Central memory CD8-positive, alpha-beta T cell (primary cell): ENCODE measurements around the gene CAPN15.

ENCODE experiments used
- ATAC-seq: fragments of 150-1000 bp; cut with Tn5 transposase; replicated peaks from 2 replicates; pipeline ENCODE4 v1.10.0; 2022; ENCODE audit warnings: mild to moderate bottlenecking, moderate FRiP score, moderate number of reproducible peaks; ENCODE audit not compliant: poor library complexity, severe bottlenecking; ENCODE audit errors: extremely low read depth
- DNase-seq, 2 donors: peaks; one replicate each; pipeline ENCODE4 v3.0.0; 2021; ENCODE audit warnings: low spot score in 2 of 2
- H3K27ac Mint-ChIP-seq: one replicate; pipeline ENCODE4 v1.8.0; 2022; ENCODE audit warnings: low read depth, mild to moderate bottlenecking, moderate library complexity, mixed read lengths
- H3K27me3 Mint-ChIP-seq: one replicate; pipeline ENCODE4 v1.8.0; 2022; ENCODE audit warnings: mixed read lengths
- H3K36me3 Mint-ChIP-seq: one replicate; pipeline ENCODE4 v1.8.0; 2022; ENCODE audit warnings: mild to moderate bottlenecking, moderate library complexity, mixed read lengths; ENCODE audit not compliant: insufficient read depth
- H3K4me1 Mint-ChIP-seq: one replicate; pipeline ENCODE4 v1.8.0; 2022; ENCODE audit warnings: mixed read lengths
- H3K4me3 Mint-ChIP-seq: one replicate; pipeline ENCODE4 v1.8.0; 2022; ENCODE audit warnings: mild to moderate bottlenecking, moderate library complexity, mixed read lengths
- H3K9me3 Mint-ChIP-seq: one replicate; pipeline ENCODE4 v1.8.0; 2022; ENCODE audit warnings: mixed read lengths

CAPN15 gene

GRCh38 chr16:549544-550263 is 22.2 kb downstream of the CAPN15 start:
- Mint-ChIP-seq H3K4me1 (no peaks in the 10 kb centered on the region), H3K27me3 (no peaks in the 10 kb centered on the region), H3K27ac (no peak overlapping the region), H3K9me3 (no peaks in the 10 kb centered on the region), H3K4me3 (no peak overlapping the region), H3K36me3 (peaks cover 11% of the 10 kb centered on the region)
- DNase-seq = no peak
- no peak for ATAC-seq

- Mint-ChIP-seq H3K36me3 (peaks cover 10% of the 10 kb centered on the region), H3K9me3 (no peaks in the 10 kb centered on the region), H3K4me1 (no peaks in the 10 kb centered on the region), H3K4me3 (no peak overlapping the region), H3K27ac (no peak overlapping the region), H3K27me3 (no peaks in the 10 kb centered on the region)
- ATAC-seq (no peak), DNase-seq (no peak)
These were observed 23.7 kb downstream of the CAPN15 start for GRCh38 chr16:551210-551609.

- Mint-ChIP-seq H3K36me3 (peaks cover 10% of the 10 kb centered on the region), H3K4me3 (no peak overlapping the region), H3K27me3 (no peaks in the 10 kb centered on the region), H3K9me3 (no peaks in the 10 kb centered on the region), H3K4me1 (no peaks in the 10 kb centered on the region), H3K27ac (no peak overlapping the region)
- no peak for ATAC-seq
- no peak for DNase-seq
These were observed 24.7 kb downstream of the CAPN15 start for GRCh38 chr16:552171-552570.

DNA sequence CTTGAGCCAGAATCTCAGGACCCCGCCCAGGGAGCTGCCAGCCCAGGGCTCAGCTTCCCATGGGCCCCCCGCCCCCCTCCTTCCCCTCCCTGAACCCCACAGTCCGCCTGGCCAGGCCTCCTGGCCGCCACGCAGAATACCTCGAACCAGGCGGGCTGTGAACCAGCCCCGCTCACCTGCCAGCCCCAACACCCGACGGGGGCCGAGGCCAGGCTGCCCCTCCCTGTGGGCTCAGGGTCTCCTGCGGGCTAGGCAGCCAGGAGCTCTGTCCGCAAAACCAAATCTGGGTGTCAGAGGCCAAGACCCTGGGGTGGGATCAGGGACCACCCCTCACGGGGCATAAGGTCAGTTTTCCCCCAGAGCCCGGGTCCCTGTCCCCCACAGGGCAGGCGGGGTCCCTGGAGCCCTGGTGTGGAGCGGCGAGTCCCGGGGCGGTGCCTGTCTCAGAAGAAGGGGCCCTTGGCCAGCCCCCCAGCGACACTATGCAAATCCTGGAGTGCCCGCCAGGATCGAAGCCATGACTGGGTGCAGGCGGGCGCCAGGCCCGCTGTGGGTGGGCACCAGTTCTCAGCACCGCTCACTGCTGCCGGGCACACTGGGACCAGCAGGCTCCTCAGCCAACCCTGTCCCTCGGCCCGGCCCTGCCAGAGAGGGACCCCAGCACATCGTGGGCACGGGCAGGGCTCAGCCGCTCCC is 26.2 kb downstream of the CAPN15 start:
- ATAC-seq (no peak), DNase-seq (no peak)
- Mint-ChIP-seq H3K4me3 (no peak overlapping the region), H3K36me3 (peaks cover 12% of the 10 kb centered on the region), H3K27me3 (peaks cover 9% of the 10 kb centered on the region), H3K27ac (no peak overlapping the region), H3K4me1 (no peaks in the 10 kb centered on the region), H3K9me3 (no peaks in the 10 kb centered on the region)

DNA sequence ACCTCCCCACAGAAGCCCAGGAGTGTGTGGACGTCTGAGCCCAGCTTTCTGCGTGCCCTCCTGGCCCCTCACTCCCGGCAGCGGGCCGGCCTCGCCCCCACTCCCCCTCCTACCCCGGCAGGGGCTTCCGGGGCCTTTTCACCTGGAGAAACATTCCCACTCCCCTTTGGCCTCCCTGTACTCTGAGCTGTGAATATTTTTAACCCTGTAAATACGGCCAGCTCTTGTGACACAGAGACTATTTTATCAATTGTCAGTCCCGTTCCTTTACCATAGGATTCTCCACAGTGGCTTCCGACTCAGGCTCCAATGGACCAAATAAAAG is 26.7 kb downstream of the CAPN15 start:
- DNase-seq (no peak), ATAC-seq (no peak)
- Mint-ChIP-seq H3K27ac (no peak overlapping the region), H3K27me3 (peaks cover 10% of the 10 kb centered on the region), H3K36me3 (peaks cover 11% of the 10 kb centered on the region), H3K4me1 (no peaks in the 10 kb centered on the region), H3K4me3 (no peak overlapping the region), H3K9me3 (no peaks in the 10 kb centered on the region)

DNA sequence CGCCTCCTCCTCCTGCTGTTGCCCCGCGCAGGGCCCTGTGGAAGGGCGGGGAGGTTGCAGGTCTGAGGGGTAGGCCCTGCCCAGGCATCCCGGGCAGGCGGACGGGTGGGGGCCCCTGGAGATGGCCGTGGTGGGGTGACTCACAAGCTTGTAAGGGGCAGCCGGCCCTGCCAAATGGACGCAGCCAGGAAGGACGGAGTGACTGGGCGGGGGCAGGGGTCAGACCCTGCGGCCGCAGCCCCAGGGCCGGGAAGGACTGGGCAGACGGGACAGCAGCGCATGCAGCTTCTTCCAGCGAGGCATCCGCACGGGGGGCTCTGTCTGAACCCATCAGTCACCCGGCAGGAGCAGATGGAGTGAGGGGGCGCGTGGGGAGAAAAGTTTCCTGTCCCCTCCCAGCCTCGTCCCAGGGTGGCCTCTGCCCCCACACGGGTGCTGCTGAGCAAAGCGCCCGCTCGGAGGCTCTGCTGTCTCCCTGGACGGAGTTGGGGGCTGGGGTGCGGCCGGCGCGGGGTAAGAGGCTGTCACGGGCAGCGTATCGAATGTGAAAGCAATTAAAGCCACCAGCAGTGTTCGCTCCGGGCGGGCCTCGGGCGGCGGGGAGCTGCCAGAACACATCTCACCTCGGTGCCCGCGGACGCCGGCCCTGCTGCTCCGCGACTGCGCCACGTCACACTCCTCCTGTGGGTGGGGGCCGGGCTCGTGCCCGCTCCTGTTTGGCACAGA is 27.3 kb downstream of the CAPN15 start:
- H3K9me3 Mint-ChIP-seq = no peaks in the 10 kb centered on the region
- no peaks in the 10 kb centered on the region for H3K4me1 Mint-ChIP-seq
- no peak for DNase-seq
- peaks cover 9% of the 10 kb centered on the region for H3K36me3 Mint-ChIP-seq
- H3K27ac Mint-ChIP-seq = no peak overlapping the region
- ATAC-seq = no peak
- H3K4me3 Mint-ChIP-seq = no peak overlapping the region
- peaks cover 10% of the 10 kb centered on the region for H3K27me3 Mint-ChIP-seq

DNA sequence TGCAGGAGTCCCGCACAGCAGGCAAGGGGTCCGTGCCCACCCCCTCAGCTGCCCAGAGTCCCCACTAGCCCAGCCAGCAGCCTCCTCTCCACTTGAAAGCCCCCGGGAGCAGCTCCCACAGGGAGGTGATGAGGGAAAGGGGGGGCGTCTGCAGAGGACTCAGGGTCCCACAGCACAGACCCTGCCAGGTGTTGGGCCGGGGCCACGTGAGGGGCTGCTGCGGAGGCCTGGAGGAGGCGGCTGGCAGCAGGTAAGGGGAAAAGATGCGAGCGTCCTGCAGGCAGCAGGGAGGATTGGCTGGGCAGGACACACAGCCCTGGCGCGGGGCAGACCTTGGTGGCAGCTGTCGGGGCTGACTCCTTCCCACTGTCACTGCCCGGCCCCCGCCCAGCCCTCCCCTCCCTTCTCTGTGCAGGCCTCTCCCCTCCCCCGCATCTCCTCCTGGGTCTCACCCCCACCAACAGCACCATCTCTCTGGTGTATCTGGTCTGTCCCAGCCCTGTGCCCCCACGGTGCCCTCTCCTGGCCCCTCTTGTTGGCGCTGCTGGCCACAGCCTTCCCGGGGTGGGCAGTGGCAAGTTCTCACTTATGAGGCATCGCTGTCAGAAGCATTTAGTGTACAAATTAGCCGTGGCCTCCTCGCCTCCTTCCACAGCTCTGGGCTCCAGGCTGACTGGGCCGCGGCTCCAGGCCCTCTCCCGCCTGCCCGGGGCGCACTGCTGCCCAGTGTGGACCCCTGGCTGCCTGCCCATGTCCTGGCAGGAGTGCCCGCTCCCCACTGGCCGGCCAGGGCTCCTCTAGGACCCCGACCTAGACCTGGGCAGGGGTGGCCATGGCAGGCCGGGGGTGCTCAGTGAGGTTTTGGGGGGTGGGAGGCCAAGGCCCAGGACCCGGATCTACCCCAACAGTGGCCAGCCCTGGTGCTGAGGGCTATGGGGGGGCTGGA is 28.3 kb downstream of the CAPN15 start:
- Mint-ChIP-seq H3K4me3 (no peak overlapping the region), H3K27me3 (peaks cover 10% of the 10 kb centered on the region), H3K9me3 (no peaks in the 10 kb centered on the region), H3K27ac (no peak overlapping the region), H3K36me3 (peaks cover 9% of the 10 kb centered on the region), H3K4me1 (no peaks in the 10 kb centered on the region)
- ATAC-seq (no peak), DNase-seq (no peak)

DNA sequence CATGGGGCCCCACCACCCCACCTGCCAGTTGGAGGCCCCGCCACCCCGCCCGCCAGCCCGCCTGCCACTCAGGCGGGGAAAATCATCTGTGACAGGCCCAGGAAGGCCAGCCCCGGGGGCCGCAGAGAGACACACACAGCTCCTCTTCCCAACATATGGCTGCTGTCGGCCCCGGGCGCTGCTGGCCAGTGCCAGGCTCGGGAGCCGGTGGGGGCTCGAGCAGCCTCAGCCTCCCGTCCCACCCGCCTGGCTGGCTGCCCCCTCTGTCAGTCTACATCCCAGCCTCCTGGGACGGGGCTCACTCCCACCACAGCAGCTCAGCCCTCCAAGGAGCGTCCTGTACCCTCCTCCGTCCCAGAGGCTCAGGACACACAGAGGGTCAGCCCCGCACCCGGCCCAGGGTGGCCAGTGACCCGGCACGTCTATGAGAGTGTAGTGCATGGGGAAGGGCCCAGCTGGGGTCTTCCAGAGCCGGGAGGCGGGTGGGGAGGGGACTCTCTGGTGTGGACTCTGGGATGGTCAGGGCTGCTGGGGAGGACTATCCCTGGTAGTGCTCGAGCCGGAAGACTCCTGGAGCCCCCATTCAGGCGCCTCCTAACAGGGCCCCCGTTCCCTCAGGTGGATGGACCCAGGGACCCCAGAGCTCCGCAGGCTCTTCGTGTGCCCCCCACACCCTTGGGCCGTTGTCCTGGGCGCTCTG is 29.1 kb downstream of the CAPN15 start:
- peaks cover 10% of the 10 kb centered on the region for H3K27me3 Mint-ChIP-seq
- ATAC-seq (no peak), DNase-seq (no peak)
- no peak overlapping the region for H3K27ac Mint-ChIP-seq
- H3K36me3 Mint-ChIP-seq = peaks cover 7% of the 10 kb centered on the region
- no peaks in the 10 kb centered on the region for H3K4me1 Mint-ChIP-seq
- no peak overlapping the region for H3K4me3 Mint-ChIP-seq
- no peaks in the 10 kb centered on the region for H3K9me3 Mint-ChIP-seq

GRCh38 chr16:557463-558297 is 30.2 kb downstream of the CAPN15 start:
- Mint-ChIP-seq H3K4me1 (no peaks in the 10 kb centered on the region), H3K9me3 (no peaks in the 10 kb centered on the region), H3K36me3 (peaks cover 7% of the 10 kb centered on the region), H3K27ac (no peak overlapping the region), H3K27me3 (peaks cover 10% of the 10 kb centered on the region), H3K4me3 (no peak overlapping the region)
- ATAC-seq = no peak
- DNase-seq = no peak

- DNase-seq (no peak), ATAC-seq (no peak)
- Mint-ChIP-seq H3K27ac (no peak overlapping the region), H3K4me1 (no peaks in the 10 kb centered on the region), H3K36me3 (peaks cover 7% of the 10 kb centered on the region), H3K4me3 (no peak overlapping the region), H3K9me3 (no peaks in the 10 kb centered on the region), H3K27me3 (peaks cover 10% of the 10 kb centered on the region)
These were observed 30.9 kb downstream of the CAPN15 start for GRCh38 chr16:558298-559020.

DNA sequence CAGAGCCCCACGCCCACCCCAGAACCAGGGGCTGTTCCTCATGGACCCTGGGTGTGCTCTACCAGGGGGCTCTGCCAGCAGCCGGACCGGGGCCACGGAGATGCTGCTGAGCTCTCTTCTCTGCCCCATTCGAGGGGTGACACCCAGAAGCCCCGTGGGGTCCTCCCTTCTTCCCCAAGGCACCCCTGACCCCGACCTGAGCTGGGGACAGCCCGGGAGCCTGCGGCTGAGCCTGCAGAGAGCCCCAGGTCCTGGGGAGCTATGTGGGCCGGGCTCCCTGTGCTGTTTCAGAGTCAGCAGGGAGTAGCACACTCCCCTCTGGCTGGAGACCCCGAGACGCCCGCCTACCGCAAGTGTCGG is 31.5 kb downstream of the CAPN15 start:
- no peak overlapping the region for H3K27ac Mint-ChIP-seq

More for the DNA sequence above, 31.5 kb downstream of the CAPN15 start:
- H3K27me3 Mint-ChIP-seq = peaks cover 10% of the 10 kb centered on the region
- DNase-seq = no peak
- no peak for ATAC-seq
- no peak overlapping the region for H3K4me3 Mint-ChIP-seq
- H3K4me1 Mint-ChIP-seq = no peaks in the 10 kb centered on the region
- H3K9me3 Mint-ChIP-seq = no peaks in the 10 kb centered on the region
- H3K36me3 Mint-ChIP-seq = peaks cover 6% of the 10 kb centered on the region
